ENCODE results near the gene KCNK15. TPM values are rescaled to one million over a fixed set of nuclear protein-coding genes. Genes with fewer than 3 reads are reported as not detected.

Gene KCNK15
- total RNA-seq, 1 experiment from 2014 or later = not detected

- no peaks in the 10 kb centered on the region for H3K9me3 ChIP-seq (replicated peaks)
- no peak for DNase-seq (ENCODE audit: low read depth in 1 of 2, low spot score in 2 of 2)
- H3K36me3 ChIP-seq = no peaks in the 10 kb centered on the region
- no peak overlapping the region for H3K27ac ChIP-seq
- peaks cover 11% of the 10 kb centered on the region for H3K27me3 ChIP-seq (replicated peaks)
- H3K4me1 ChIP-seq (replicated peaks) = no peaks in the 10 kb centered on the region
- H3K4me3 ChIP-seq = no peak overlapping the region
Measured at GRCh38 chr20:44785768-44786167, 40.1 kb downstream of the KCNK15 start.

- no peaks in the 10 kb centered on the region for H3K9me3 ChIP-seq (replicated peaks)
- no peak overlapping the region for H3K4me3 ChIP-seq
- DNase-seq (ENCODE audit: low read depth in 1 of 2, low spot score in 2 of 2) = no peak
- H3K36me3 ChIP-seq = no peaks in the 10 kb centered on the region
- no peak overlapping the region for H3K27ac ChIP-seq
- peaks cover 17% of the 10 kb centered on the region for H3K27me3 ChIP-seq (replicated peaks)
- no peaks in the 10 kb centered on the region for H3K4me1 ChIP-seq (replicated peaks)
Measured at GRCh38 chr20:44787299-44787698, 41.6 kb downstream of the KCNK15 start.

GRCh38 chr20:44788706-44789456 lies 43.2 kb downstream of the KCNK15 start:
- Histone ChIP-seq H3K36me3 (no peaks in the 10 kb centered on the region), H3K9me3 (replicated peaks) (no peaks in the 10 kb centered on the region), H3K4me3 (no peak overlapping the region), H3K27ac (no peak overlapping the region), H3K4me1 (replicated peaks) (no peaks in the 10 kb centered on the region), H3K27me3 (replicated peaks) (peaks cover 21% of the 10 kb centered on the region)
- DNase-seq (ENCODE audit: low read depth in 1 of 2, low spot score in 2 of 2) = no peak

- Histone ChIP-seq H3K4me1 (replicated peaks) (no peaks in the 10 kb centered on the region), H3K36me3 (no peaks in the 10 kb centered on the region), H3K4me3 (no peak overlapping the region), H3K9me3 (replicated peaks) (no peaks in the 10 kb centered on the region), H3K27me3 (replicated peaks) (peaks cover 21% of the 10 kb centered on the region), H3K27ac (no peak overlapping the region)
- DNase-seq (ENCODE audit: low read depth in 1 of 2, low spot score in 2 of 2) = no peak
Measured at GRCh38 chr20:44790638-44791393, 45.2 kb downstream of the KCNK15 start.

- Histone ChIP-seq H3K4me3 (no peak overlapping the region), H3K4me1 (replicated peaks) (no peaks in the 10 kb centered on the region), H3K9me3 (replicated peaks) (no peaks in the 10 kb centered on the region), H3K27ac (no peak overlapping the region), H3K36me3 (no peaks in the 10 kb centered on the region), H3K27me3 (replicated peaks) (peaks cover 23% of the 10 kb centered on the region)
- DNase-seq (ENCODE audit: low read depth in 1 of 2, low spot score in 2 of 2) = no peak
Measured at GRCh38 chr20:44792796-44793195, 47.1 kb downstream of the KCNK15 start.

GRCh38 chr20:44795836-44796235 lies 50.2 kb downstream of the KCNK15 start:
- Histone ChIP-seq H3K4me3 (no peak overlapping the region), H3K27me3 (replicated peaks) (peaks cover 16% of the 10 kb centered on the region), H3K9me3 (replicated peaks) (no peaks in the 10 kb centered on the region), H3K36me3 (no peaks in the 10 kb centered on the region), H3K27ac (no peak overlapping the region), H3K4me1 (replicated peaks) (no peaks in the 10 kb centered on the region)
- no peak for DNase-seq (ENCODE audit: low read depth in 1 of 2, low spot score in 2 of 2)

- Histone ChIP-seq H3K9me3 (replicated peaks) (no peaks in the 10 kb centered on the region), H3K4me3 (no peak overlapping the region), H3K27ac (no peak overlapping the region), H3K4me1 (replicated peaks) (no peaks in the 10 kb centered on the region), H3K36me3 (no peaks in the 10 kb centered on the region), H3K27me3 (replicated peaks) (peaks cover 11% of the 10 kb centered on the region)
- DNase-seq (ENCODE audit: low read depth in 1 of 2, low spot score in 2 of 2) = no peak
Measured at GRCh38 chr20:44796311-44796710, 50.6 kb downstream of the KCNK15 start.

GRCh38 chr20:44796758-44797457 lies 51.2 kb downstream of the KCNK15 start:
- Histone ChIP-seq H3K9me3 (replicated peaks) (no peaks in the 10 kb centered on the region), H3K27me3 (replicated peaks) (peaks cover 10% of the 10 kb centered on the region), H3K4me3 (no peak overlapping the region), H3K36me3 (no peaks in the 10 kb centered on the region), H3K4me1 (replicated peaks) (no peaks in the 10 kb centered on the region), H3K27ac (no peak overlapping the region)
- no peak for DNase-seq (ENCODE audit: low read depth in 1 of 2, low spot score in 2 of 2)

GRCh38 chr20:44799691-44800090 lies 54.0 kb downstream of the KCNK15 start:
- no peak for DNase-seq (ENCODE audit: low read depth in 1 of 2, low spot score in 2 of 2)
- Histone ChIP-seq H3K36me3 (no peaks in the 10 kb centered on the region), H3K4me3 (no peak overlapping the region), H3K4me1 (replicated peaks) (no peaks in the 10 kb centered on the region), H3K9me3 (replicated peaks) (no peaks in the 10 kb centered on the region), H3K27ac (no peak overlapping the region), H3K27me3 (replicated peaks) (peaks cover 28% of the 10 kb centered on the region)

GRCh38 chr20:44800391-44801046 lies 54.9 kb downstream of the KCNK15 start:
- H3K27ac ChIP-seq = no peak overlapping the region
- no peak overlapping the region for H3K4me3 ChIP-seq
- no peak for DNase-seq (ENCODE audit: low read depth in 1 of 2, low spot score in 2 of 2)
- H3K27me3 ChIP-seq (replicated peaks) = peaks cover 32% of the 10 kb centered on the region
- H3K36me3 ChIP-seq = no peaks in the 10 kb centered on the region
- no peaks in the 10 kb centered on the region for H3K4me1 ChIP-seq (replicated peaks)
- no peaks in the 10 kb centered on the region for H3K9me3 ChIP-seq (replicated peaks)

Other genes with a start within 250 kb of the KCNK15 start
- gene SERINC3, start 223.8 kb upstream of the KCNK15 start, total RNA-seq (2014; rRNA removed; shearing (Covaris generic)) = 69.2 and 76.1 TPM in 2 replicates
- gene PKIG, start 163.3 kb upstream of the KCNK15 start, total RNA-seq (2014; rRNA removed; shearing (Covaris generic)) = 54.6 and 71.0 TPM in 2 replicates
- 8.8 and 9.6 TPM in 2 replicates for gene ADA, start 94.2 kb upstream of the KCNK15 start, total RNA-seq (2014; rRNA removed; shearing (Covaris generic))
- not detected in 2 replicates for gene CCN5, start 30.5 kb upstream of the KCNK15 start, total RNA-seq (2014; rRNA removed; shearing (Covaris generic))
- not detected in 2 replicates for gene RIMS4, start 64.7 kb downstream of the KCNK15 start, total RNA-seq (2014; rRNA removed; shearing (Covaris generic))
- 84.0 and 95.5 TPM in 2 replicates for gene YWHAB, start 139.8 kb downstream of the KCNK15 start, total RNA-seq (2014; rRNA removed; shearing (Covaris generic))
- gene PABPC1L, start 164.2 kb downstream of the KCNK15 start, total RNA-seq (2014; rRNA removed; shearing (Covaris generic)) = 3.9 and 4.8 TPM in 2 replicates
- gene TOMM34, start 214.5 kb downstream of the KCNK15 start, total RNA-seq (2014; rRNA removed; shearing (Covaris generic)) = 20.3 and 33.7 TPM in 2 replicates
- 12.6 and 19.5 TPM in 2 replicates for gene STK4, start 220.6 kb downstream of the KCNK15 start, total RNA-seq (2014; rRNA removed; shearing (Covaris generic))